GM23338 (cell line): ENCODE results near the gene JAM3. TPM values are rescaled to one million over a fixed set of nuclear protein-coding genes. Genes with fewer than 3 reads are reported as not detected.

Experiments
- ATAC-seq: fragments of 200-7000 bp; cut with Tn5 transposase; 3 replicates; pipeline ENCODE4 v1.9.1; 2020
- DNase-seq: peaks from one replicate; pipeline ENCODE4 v3.0.0-alpha.2; 2015; ENCODE audit warnings: low spot score
- H2AFZ ChIP-seq: fragments of 200-600 bp; sonication (generic); 2 replicates; pipeline ENCODE4 v1.8.0; 2016; ENCODE audit warnings: antibody characterized with exemption, mild to moderate bottlenecking, moderate library complexity
- H3F3A ChIP-seq: fragments of 200-600 bp; sonication (generic); replicated peaks from 2 replicates; pipeline ENCODE4 v1.8.0; 2017; ENCODE audit warnings: antibody characterized with exemption, mixed run types, low read depth
- H3K27ac ChIP-seq: fragments of 200-600 bp; sonication (generic); 2 replicates; pipeline ENCODE4 v1.6.1; 2016; ENCODE audit warnings: low read depth
- H3K27me3 ChIP-seq: fragments of 200-600 bp; sonication (generic); 2 replicates; pipeline ENCODE4 v1.8.0; 2016; ENCODE audit warnings: mild to moderate bottlenecking, mixed run types, moderate library complexity; ENCODE audit not compliant: insufficient read depth
- H3K36me3 ChIP-seq: fragments of 200-600 bp; sonication (generic); 2 replicates; pipeline ENCODE4 v1.8.0; 2016; ENCODE audit warnings: mild to moderate bottlenecking; ENCODE audit not compliant: insufficient read depth
- H3K4me1 ChIP-seq: fragments of 200-600 bp; sonication (generic); 2 replicates; pipeline ENCODE4 v1.8.0; 2016; ENCODE audit warnings: mild to moderate bottlenecking, moderate library complexity; ENCODE audit not compliant: insufficient read depth
- H3K4me2 ChIP-seq: fragments of 200-600 bp; sonication (generic); 2 replicates; pipeline ENCODE4 v1.7.1; 2017; ENCODE audit warnings: mixed run types
- H3K4me3 ChIP-seq: fragments of 200-600 bp; sonication (generic); 2 replicates; pipeline ENCODE4 v1.6.1; 2016; ENCODE audit warnings: mixed run types
- H3K79me2 ChIP-seq: fragments of 200-600 bp; sonication (generic); replicated peaks from 2 replicates; pipeline ENCODE4 v1.8.0; 2017; ENCODE audit warnings: mild to moderate bottlenecking; ENCODE audit not compliant: insufficient read depth
- H3K9me2 ChIP-seq: fragments of 200-600 bp; sonication (generic); 2 replicates; pipeline ENCODE4 v1.8.0; 2017; ENCODE audit not compliant: insufficient read depth
- H4K20me1 ChIP-seq: fragments of 200-600 bp; sonication (generic); replicated peaks from 2 replicates; pipeline ENCODE4 v1.8.0; 2017; ENCODE audit warnings: mild to moderate bottlenecking; ENCODE audit not compliant: insufficient read depth
- H3K27ac Mint-ChIP-seq: 2 replicates; pipeline ENCODE4 v1.8.0; 2020; ENCODE audit warnings: inconsistent platforms, mild to moderate bottlenecking, moderate library complexity, mixed read lengths
- H3K27me3 Mint-ChIP-seq: 3 replicates; pipeline ENCODE4 v1.8.0; 2022; ENCODE audit warnings: low read depth, mild to moderate bottlenecking, moderate library complexity, mixed read lengths, inconsistent platforms; ENCODE audit not compliant: insufficient read depth, poor library complexity
- H3K36me3 Mint-ChIP-seq: 3 replicates; pipeline ENCODE4 v1.8.0; 2021; ENCODE audit warnings: low read depth, mild to moderate bottlenecking, inconsistent platforms, moderate library complexity, mixed read lengths
- H3K4me1 Mint-ChIP-seq: 3 replicates; pipeline ENCODE4 v1.8.0; 2020; ENCODE audit warnings: mild to moderate bottlenecking, inconsistent platforms, mixed read lengths
- H3K4me3 Mint-ChIP-seq: 3 replicates; pipeline ENCODE4 v1.8.0; 2021; ENCODE audit warnings: moderate library complexity, mild to moderate bottlenecking, inconsistent platforms, mixed read lengths
- H3K9me3 Mint-ChIP-seq: 3 replicates; pipeline ENCODE4 v1.8.0; 2020; ENCODE audit warnings: moderate library complexity, mild to moderate bottlenecking, inconsistent platforms, mixed read lengths
- CREB1 ChIP-seq: fragments of 250-450 bp; sonication (Bioruptor Pico); IDR thresholded peaks from 2 replicates; pipeline ENCODE4 v1.5.0; 2020; ENCODE audit warnings: low read depth, mild to moderate bottlenecking, moderate library complexity
- CTCF ChIP-seq, 2 experiments: fragments of 200-600 bp in 1 of 2; sonication (generic) in 1 of 2; conservative IDR thresholded peaks; 2 replicates each; pipeline versions ENCODE4 v1.5.1 to v1.6.1; 2016 to 2017; ENCODE audit warnings: antibody characterized with exemption in 2 of 2, low read depth in 2 of 2, mild to moderate bottlenecking in 2 of 2, moderate library complexity in 1 of 2
- ETS1 ChIP-seq: IDR thresholded peaks from 2 replicates; pipeline ENCODE4 v1.6.1; 2016; ENCODE audit warnings: antibody characterized with exemption
- EZH2phosphoT487 ChIP-seq: fragments of 200-600 bp; sonication (generic); IDR thresholded peaks from one replicate; pipeline ENCODE4 v1.8.1; 2018; ENCODE audit warnings: antibody characterized with exemption; ENCODE audit not compliant: unreplicated experiment
- JUNB ChIP-seq: IDR thresholded peaks from one replicate; pipeline ENCODE4 v1.6.1; 2016; ENCODE audit warnings: antibody characterized with exemption; ENCODE audit not compliant: unreplicated experiment
- NANOG ChIP-seq: IDR thresholded peaks from 2 replicates; pipeline ENCODE4 v1.6.1; 2016; ENCODE audit warnings: antibody characterized with exemption, borderline replicate concordance
- POLR2AphosphoS5 ChIP-seq: IDR thresholded peaks from 2 replicates; pipeline ENCODE4 v1.6.1; 2016; ENCODE audit warnings: antibody characterized with exemption, low read depth
- REST ChIP-seq: IDR thresholded peaks from one replicate; pipeline ENCODE4 v1.6.1; 2018; ENCODE audit warnings: antibody characterized with exemption; ENCODE audit not compliant: unreplicated experiment
- STAT1 ChIP-seq: IDR thresholded peaks from one replicate; pipeline ENCODE4 v1.6.1; 2016; ENCODE audit warnings: antibody characterized with exemption; ENCODE audit not compliant: unreplicated experiment
- ZNF114 ChIP-seq: fragments of 250-450 bp; sonication (Bioruptor Pico); IDR thresholded peaks from 2 replicates; pipeline ENCODE4 v1.5.0; 2020; ENCODE audit warnings: mild to moderate bottlenecking, moderate library complexity
- ZNF331 ChIP-seq: fragments of 250-450 bp; sonication (Bioruptor Pico); IDR thresholded peaks from 2 replicates; pipeline ENCODE4 v1.5.0; 2020; ENCODE audit warnings: low read depth, mild to moderate bottlenecking, moderate library complexity
- ZNF462 ChIP-seq: fragments of 250-450 bp; sonication (Bioruptor Pico); IDR thresholded peaks from 2 replicates; pipeline ENCODE4 v1.5.0; 2020; ENCODE audit warnings: mild to moderate bottlenecking, moderate library complexity
- polyA plus RNA-seq: library from polyadenylated mRNA; unstranded; fragments of >200 nt; fragmentation: Nextera tagmentation; extraction: Ambion mirVana; gene quantifications from 2 replicates; pipeline ENCODE4 v1.2.1, GENCODE V29; 2016
- total RNA-seq: library from RNA; depleted of rRNA; stranded (reverse); fragments of >200 nt; shearing (Covaris generic); gene quantifications from 2 replicates; pipeline ENCODE4 v1.2.3, GENCODE V29; 2014

Gene JAM3
- total and polyA plus RNA-seq, 2 experiments from 2014 or later = 14.1 to 41.5 TPM

- Histone ChIP-seq H3K4me3 (no peak overlapping the region), H3K27ac (no peak overlapping the region), H3K9me2 (no peaks in the 10 kb centered on the region), H2AFZ (no peak overlapping the region), H4K20me1 (peaks cover 3% of the 10 kb centered on the region), H3K79me2 (no peaks in the 10 kb centered on the region), H3K36me3 (peaks cover 49% of the 10 kb centered on the region), H3K4me1 (no peaks in the 10 kb centered on the region), H3F3A (no peaks in the 10 kb centered on the region), H3K4me2 (no peak overlapping the region), H3K27me3 (no peaks in the 10 kb centered on the region)
- peaks cover 20% of the 10 kb centered on the region for H3K27me3 Mint-ChIP-seq
- TF ChIP-seq ZNF114 (CRISPR knock-in tag) (no peak), POLR2AphosphoS5 (no peak), STAT1 (no peak), ZNF462 (no peak), JUNB (no peak), CREB1 (CRISPR knock-in tag) (no peak), ETS1 (no peak), NANOG (no peak), EZH2phosphoT487 (no peak), ZNF331 (CRISPR knock-in tag) (no peak), REST (no peak), CTCF (conservative IDR thresholded peaks at IDR 0.05; ENCODE audit: low read depth in 2 of 2) (no peak)
- no peak overlapping the region for H3K27ac Mint-ChIP-seq
- H3K4me1 Mint-ChIP-seq = no peaks in the 10 kb centered on the region
- DNase-seq (no peak), ATAC-seq (no peak)
- H3K9me3 Mint-ChIP-seq = peaks cover 13% of the 10 kb centered on the region; the same call in 2 of the 3 replicates
- no peak overlapping the region for H3K4me3 Mint-ChIP-seq
- peaks cover 88% of the 10 kb centered on the region for H3K36me3 Mint-ChIP-seq
Observed at GRCh38 chr11:134155946-134156865, 87.3 kb downstream of the JAM3 start.
